IMR-90 (cell line): Measurements from ENCODE around the gene MET. TPM values are rescaled to one million over a fixed set of nuclear protein-coding genes. Genes with fewer than 3 reads are reported as not detected.

Experiments
- ATAC-seq: fragments of 200-7000 bp; cut with Tn5 transposase; 2 replicates; pipeline ENCODE4 v1.9.1; 2020; ENCODE audit warnings: low read depth, mild to moderate bottlenecking, moderate library complexity
- BruUV-seq: library from RNA; stranded (reverse); fragments of 400-500 nt; replicated peaks from 2 replicates; lab custom pipeline; 2021; lab: Mats Ljungman, UMichigan
- CTCF ChIA-PET: fragments of 300-600 bp; formaldehyde crosslinking; extraction: SDS; loops from one replicate; lab custom pipeline; 2021; ENCODE audit warnings: antibody characterized with exemption; lab: Yijun Ruan, JAX
- POLR2A ChIA-PET: fragments of 300-600 bp; sonication (Branson Sonifier 250); formaldehyde crosslinking; loops from one replicate; lab custom pipeline; 2022; ENCODE audit warnings: antibody characterized with exemption; ENCODE audit not compliant: unreplicated experiment; lab: Charles Lee
- DNase-seq: peaks from one replicate; pipeline ENCODE4 v3.0.0; 2013
- H2AFZ ChIP-seq: replicated peaks from 2 replicates; pipeline ENCODE3; 2013; ENCODE audit warnings: low read length, mild to moderate bottlenecking; ENCODE audit not compliant: poor library complexity
- H2AK5ac ChIP-seq: 2 replicates; pipeline ENCODE4 v1.6.1; 2013; ENCODE audit warnings: low read depth, low read length, inconsistent platforms
- H2AK9ac ChIP-seq: replicated peaks from 2 replicates; pipeline ENCODE3; 2013; ENCODE audit warnings: mild to moderate bottlenecking, low read depth, low read length, moderate library complexity; ENCODE audit not compliant: poor library complexity
- H2BK120ac ChIP-seq: 2 replicates; pipeline ENCODE4 v1.6.1; 2013; ENCODE audit warnings: low read depth, low read length, inconsistent platforms
- H2BK15ac ChIP-seq: 3 replicates; pipeline ENCODE4 v1.6.1; 2013; ENCODE audit warnings: low read depth, low read length, inconsistent platforms
- H2BK20ac ChIP-seq: 2 replicates; pipeline ENCODE4 v1.6.1; 2013; ENCODE audit warnings: low read depth, mild to moderate bottlenecking, inconsistent platforms, low read length, moderate library complexity
- H2BK5ac ChIP-seq: 2 replicates; pipeline ENCODE4 v1.6.1; 2013; ENCODE audit warnings: mild to moderate bottlenecking, low read depth, low read length, inconsistent platforms; ENCODE audit not compliant: poor library complexity, severe bottlenecking
- H3K14ac ChIP-seq: replicated peaks from 2 replicates; pipeline ENCODE4 v1.6.1; 2013; ENCODE audit warnings: low read depth, low read length, inconsistent platforms
- H3K18ac ChIP-seq: 2 replicates; pipeline ENCODE4 v1.6.1; 2013; ENCODE audit warnings: low read depth, low read length, control low read depth
- H3K23ac ChIP-seq: 2 replicates; pipeline ENCODE4 v1.6.1; 2013; ENCODE audit warnings: low read depth, low read length, inconsistent platforms
- H3K27ac ChIP-seq: 2 replicates; pipeline ENCODE4 v1.5.1; 2013; ENCODE audit warnings: mild to moderate bottlenecking, control low read depth, low read length; ENCODE audit not compliant: insufficient read depth
- H3K27me3 ChIP-seq: 2 replicates; pipeline ENCODE4 v1.6.1; 2013; ENCODE audit warnings: low read length; ENCODE audit not compliant: control insufficient read depth, insufficient read depth
- H3K36me3 ChIP-seq: 2 replicates; pipeline ENCODE4 v1.6.1; 2013; ENCODE audit warnings: low read length, mixed read lengths; ENCODE audit not compliant: control insufficient read depth, insufficient read depth
- H3K4ac ChIP-seq: 2 replicates; pipeline ENCODE4 v1.6.1; 2013; ENCODE audit warnings: low read depth, low read length, inconsistent platforms
- H3K4me1 ChIP-seq: 2 replicates; pipeline ENCODE4 v1.6.1; 2013; ENCODE audit warnings: low read length, mixed read lengths; ENCODE audit not compliant: control insufficient read depth, insufficient read depth
- H3K4me2 ChIP-seq: 2 replicates; pipeline ENCODE4 v1.6.1; 2013; ENCODE audit warnings: low read depth, mild to moderate bottlenecking, control low read depth, low read length, moderate library complexity
- H3K4me3 ChIP-seq: 2 replicates; pipeline ENCODE4 v1.5.1; 2013; ENCODE audit warnings: low read depth, mild to moderate bottlenecking, control low read depth, low read length, moderate library complexity; ENCODE audit not compliant: insufficient read depth
- H3K56ac ChIP-seq: 2 replicates; pipeline ENCODE4 v1.6.1; 2013; ENCODE audit warnings: low read length, inconsistent platforms; ENCODE audit not compliant: insufficient read depth; ENCODE audit errors: extremely low read depth
- H3K79me1 ChIP-seq, 2 experiments: 2 replicates each; pipeline ENCODE4 v1.6.1; 2013; ENCODE audit warnings: low read length in 2 of 2, inconsistent platforms in 1 of 2, low read depth in 1 of 2
- H3K9ac ChIP-seq: 2 replicates; pipeline ENCODE4 v1.6.1; 2013; ENCODE audit warnings: low read depth, low read length, control low read depth
- H3K9me1 ChIP-seq: 2 replicates; pipeline ENCODE4 v1.6.1; 2013; ENCODE audit warnings: low read length, inconsistent platforms; ENCODE audit not compliant: insufficient read depth
- H3K9me3 ChIP-seq: 2 replicates; pipeline ENCODE4 v1.6.1; 2013; ENCODE audit warnings: low read length; ENCODE audit not compliant: control insufficient read depth, insufficient read depth
- H4K20me1 ChIP-seq: 2 replicates; pipeline ENCODE4 v1.6.1; 2013; ENCODE audit warnings: low read length, inconsistent platforms; ENCODE audit not compliant: insufficient read depth
- H4K5ac ChIP-seq: 2 replicates; pipeline ENCODE4 v1.6.1; 2013; ENCODE audit warnings: mild to moderate bottlenecking, low read depth, low read length, control low read depth
- H4K8ac ChIP-seq, 2 experiments: 2 replicates each; pipeline ENCODE4 v1.6.1; 2013; ENCODE audit warnings: low read depth in 2 of 2, low read length in 2 of 2, control low read depth in 1 of 2, inconsistent platforms in 1 of 2
- H4K91ac ChIP-seq: 2 replicates; pipeline ENCODE4 v1.6.1; 2013; ENCODE audit warnings: low read depth, low read length, inconsistent platforms; ENCODE audit not compliant: insufficient read depth
- BHLHE40 ChIP-seq: fragments of 150-350 bp; IDR thresholded peaks from 2 replicates; pipeline ENCODE4 v1.6.1; 2016; ENCODE audit warnings: mild to moderate bottlenecking, low read depth, low read length
- CEBPB ChIP-seq: IDR thresholded peaks from 2 replicates; pipeline ENCODE4 v1.6.1; 2012; ENCODE audit warnings: low read depth, low read length, improper control_type of control experiment
- CHD1 ChIP-seq: IDR thresholded peaks from 2 replicates; pipeline ENCODE4 v1.6.1; 2012; ENCODE audit warnings: low read depth, low read length, improper control_type of control experiment
- FOS ChIP-seq: fragments of 150-350 bp; IDR thresholded peaks from 2 replicates; pipeline ENCODE4 v1.6.1; 2016; ENCODE audit warnings: low read depth, low read length
- MAFK ChIP-seq: IDR thresholded peaks from 2 replicates; pipeline ENCODE4 v1.6.1; 2012; ENCODE audit warnings: low read depth, low read length, improper control_type of control experiment
- MAZ ChIP-seq: IDR thresholded peaks from 2 replicates; pipeline ENCODE4 v1.6.1; 2012; ENCODE audit warnings: low read depth, mild to moderate bottlenecking, low read length, improper control_type of control experiment, moderate library complexity, borderline replicate concordance
- MXI1 ChIP-seq: IDR thresholded peaks from 2 replicates; pipeline ENCODE4 v1.6.1; 2012; ENCODE audit warnings: low read depth, mild to moderate bottlenecking, low read length, moderate library complexity, borderline replicate concordance
- NFE2L2 ChIP-seq: fragments of 150-350 bp; IDR thresholded peaks from 2 replicates; pipeline ENCODE4 v1.6.1; 2016; ENCODE audit warnings: low read depth, mild to moderate bottlenecking, low read length
- POLR2A ChIP-seq: IDR thresholded peaks from 2 replicates; pipeline ENCODE4 v1.6.1; 2012; ENCODE audit warnings: mild to moderate bottlenecking, low read depth, low read length
- RAD21 ChIP-seq: IDR thresholded peaks from 2 replicates; pipeline ENCODE4 v1.6.1; 2012; ENCODE audit warnings: low read length, improper control_type of control experiment
- RCOR1 ChIP-seq: IDR thresholded peaks from 2 replicates; pipeline ENCODE4 v1.6.1; 2012; ENCODE audit warnings: mild to moderate bottlenecking, low read length, improper control_type of control experiment; ENCODE audit not compliant: insufficient replicate concordance
- RFX5 ChIP-seq: IDR thresholded peaks from 2 replicates; pipeline ENCODE4 v1.8.0; 2012; ENCODE audit warnings: low read depth, mild to moderate bottlenecking, low read length, moderate library complexity
- SMC3 ChIP-seq: fragments of 150-350 bp; IDR thresholded peaks from 2 replicates; pipeline ENCODE4 v1.6.1; 2016; ENCODE audit warnings: low read depth, mild to moderate bottlenecking, antibody characterized with exemption, low read length, moderate library complexity
- WGBS, 2 experiments: methylation state at CpG; one replicate each; pipeline versions ENCODE4 v1.1.5 to v1.1.7; 2013; ENCODE audit warnings: missing lambda C conversion rate in 2 of 2; ENCODE audit not compliant: insufficient read length in 1 of 2; ENCODE audit errors: extremely low coverage in 2 of 2; 5-methylcytosine and 5-hydroxymethylcytosine counted together
- dilution Hi-C: fragments of 300-500 bp; cut with HindIII; formaldehyde crosslinking; loops from one replicate; pipeline ENCODE4 v1.14.3; 2018; ENCODE audit warnings: low sequenced_read_pairs; ENCODE audit not compliant: unreplicated experiment
- in situ Hi-C: fragments of 300-500 bp; cut with MboI; formaldehyde crosslinking; loops from 3 replicates; pipeline ENCODE4 v1.14.3; 2019; ENCODE audit warnings: low sequenced_read_pairs, inconsistent platforms, mixed read lengths
- intact Hi-C: fragments of 100-400 bp; cut with micrococcal nuclease; formaldehyde crosslinking; loops from 2 replicates; pipeline ENCODE4 v1.10.0; 2022
- polyA plus RNA-seq, 3 experiments: library from polyadenylated mRNA; depleted of rRNA; stranded (reverse); fragments of >200 nt; gene quantifications; 2 replicates each; pipeline ENCODE4 v1.2.3, GENCODE V29; 2012; ENCODE audit warnings: low replicate concordance in 1 of 3
- total RNA-seq: library from RNA; depleted of rRNA; stranded (reverse); fragments of >200 nt; gene quantifications from 2 replicates; pipeline ENCODE4 v1.2.3, GENCODE V29; 2012
- TF ChIP-seq, protein P1 (sequence below): conservative IDR thresholded peaks from 2 replicates; pipeline ENCODE4 v1.5.1; 2012; ENCODE audit warnings: mild to moderate bottlenecking, low read depth, low read length, improper control_type of control experiment
- TF ChIP-seq, protein P2 (sequence below): fragments of 150-350 bp; IDR thresholded peaks from 2 replicates; pipeline ENCODE4 v1.6.1; 2016; ENCODE audit warnings: low read depth, mild to moderate bottlenecking, low read length, moderate library complexity, borderline replicate concordance

MET gene
- total and polyA plus RNA-seq, 2 of the 4 experiments (the other 2 are of a cell fraction): 15.0 to 84.6 TPM

DNA sequence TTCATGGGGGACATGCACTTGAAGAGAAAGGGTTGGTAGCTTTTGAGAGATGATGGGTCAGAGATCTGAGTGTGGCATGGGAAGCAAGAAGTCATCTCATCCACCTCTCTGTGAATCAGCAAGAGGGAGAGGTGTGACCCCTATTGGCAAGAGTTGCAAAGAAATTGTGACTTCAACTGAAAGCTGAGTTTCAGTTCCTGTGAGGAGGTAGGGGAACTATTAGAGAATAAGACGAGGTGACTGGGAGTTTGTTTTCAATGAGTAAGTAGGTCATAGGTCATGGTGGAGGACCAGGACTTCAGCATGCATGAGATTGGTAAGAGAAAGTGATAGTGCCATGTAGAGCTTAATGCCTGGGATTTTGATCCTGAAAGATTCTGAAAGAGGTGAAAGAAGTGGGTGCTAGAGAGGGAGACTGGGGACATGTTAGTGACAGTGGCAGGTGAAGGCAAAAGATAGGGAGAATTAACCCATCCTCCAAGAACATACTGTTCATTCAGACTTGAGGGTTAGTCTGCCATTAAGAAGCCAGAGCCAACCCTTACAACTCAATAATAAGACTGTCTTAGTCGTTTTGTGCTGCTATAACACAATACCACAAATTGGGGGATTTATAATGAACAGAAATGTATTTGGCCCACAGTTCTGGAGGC is 114.9 kb downstream of the MET start (continued):
- no peak for TF ChIP-seq FOS

DNA sequence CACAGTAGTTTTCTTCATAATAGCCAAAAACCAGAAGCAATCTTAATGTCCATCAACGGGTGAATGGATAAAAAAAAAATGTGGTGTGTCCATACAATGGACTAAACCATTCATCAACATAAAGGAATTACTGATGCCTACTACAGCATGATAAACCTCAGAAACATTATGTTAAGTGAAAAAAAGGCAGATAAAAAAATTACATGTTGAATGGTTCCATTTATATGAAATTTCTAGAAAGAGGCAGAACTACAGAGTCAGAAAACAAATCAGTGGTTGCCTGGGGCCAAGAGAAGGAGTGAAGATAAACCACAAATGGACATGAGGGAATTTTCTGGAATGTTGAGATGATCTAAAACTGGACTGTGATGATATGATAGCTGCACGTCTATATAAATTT is 115.9 kb downstream of the MET start:
- dilution Hi-C loops: no loop called here
- in situ Hi-C loops: no loop called here
- no peak for ATAC-seq
- Histone ChIP-seq H3K18ac (no peak overlapping the region), H4K91ac (no peak overlapping the region), H4K5ac (no peak overlapping the region), H2BK15ac (no peak overlapping the region), H2BK5ac (no peak overlapping the region), H3K79me1 (no peaks in the 10 kb centered on the region), H4K20me1 (no peaks in the 10 kb centered on the region), H3K14ac (no peak overlapping the region), H2BK120ac (no peak overlapping the region), H3K4me1 (peaks cover 1% of the 10 kb centered on the region; the same call in 1 of the 2 replicates), H3K9ac (no peak overlapping the region), H3K27me3 (no peaks in the 10 kb centered on the region), H3K4me3 (no peak overlapping the region), H3K27ac (no peak overlapping the region), H3K23ac (no peak overlapping the region), H2AK5ac (no peak overlapping the region), H3K4ac (no peak overlapping the region), H3K4me2 (no peak overlapping the region), H2AK9ac (no peak overlapping the region), H2BK20ac (no peak overlapping the region), H3K56ac (no peak overlapping the region), H4K8ac (no peak overlapping the region), H2AFZ (no peak overlapping the region), H3K9me3 (no peaks in the 10 kb centered on the region), H3K9me1 (no peaks in the 10 kb centered on the region), H3K36me3 (no peaks in the 10 kb centered on the region)
- DNase-seq: no peak
- no TSS peak for BruUV-seq
- intact Hi-C loops: loop anchor here (5.0 kb wide), 1 partner anchor 96 kb away; no protein-coding TSS in a partner anchor
- WGBS, 2 experiments: no CpG with 5 or more reads among the region's 2 CpGs
- POLR2A ChIA-PET: no interaction called here
- CTCF ChIA-PET: no interaction called here
- TF ChIP-seq CEBPB: no peak
- no peak for TF ChIP-seq RFX5
- TF ChIP-seq, protein P1, sequence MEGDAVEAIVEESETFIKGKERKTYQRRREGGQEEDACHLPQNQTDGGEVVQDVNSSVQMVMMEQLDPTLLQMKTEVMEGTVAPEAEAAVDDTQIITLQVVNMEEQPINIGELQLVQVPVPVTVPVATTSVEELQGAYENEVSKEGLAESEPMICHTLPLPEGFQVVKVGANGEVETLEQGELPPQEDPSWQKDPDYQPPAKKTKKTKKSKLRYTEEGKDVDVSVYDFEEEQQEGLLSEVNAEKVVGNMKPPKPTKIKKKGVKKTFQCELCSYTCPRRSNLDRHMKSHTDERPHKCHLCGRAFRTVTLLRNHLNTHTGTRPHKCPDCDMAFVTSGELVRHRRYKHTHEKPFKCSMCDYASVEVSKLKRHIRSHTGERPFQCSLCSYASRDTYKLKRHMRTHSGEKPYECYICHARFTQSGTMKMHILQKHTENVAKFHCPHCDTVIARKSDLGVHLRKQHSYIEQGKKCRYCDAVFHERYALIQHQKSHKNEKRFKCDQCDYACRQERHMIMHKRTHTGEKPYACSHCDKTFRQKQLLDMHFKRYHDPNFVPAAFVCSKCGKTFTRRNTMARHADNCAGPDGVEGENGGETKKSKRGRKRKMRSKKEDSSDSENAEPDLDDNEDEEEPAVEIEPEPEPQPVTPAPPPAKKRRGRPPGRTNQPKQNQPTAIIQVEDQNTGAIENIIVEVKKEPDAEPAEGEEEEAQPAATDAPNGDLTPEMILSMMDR: no peak
- no peak for TF ChIP-seq MXI1
- TF ChIP-seq POLR2A: no peak
- no peak for TF ChIP-seq FOS
- TF ChIP-seq MAZ: no peak
- TF ChIP-seq, protein P2, sequence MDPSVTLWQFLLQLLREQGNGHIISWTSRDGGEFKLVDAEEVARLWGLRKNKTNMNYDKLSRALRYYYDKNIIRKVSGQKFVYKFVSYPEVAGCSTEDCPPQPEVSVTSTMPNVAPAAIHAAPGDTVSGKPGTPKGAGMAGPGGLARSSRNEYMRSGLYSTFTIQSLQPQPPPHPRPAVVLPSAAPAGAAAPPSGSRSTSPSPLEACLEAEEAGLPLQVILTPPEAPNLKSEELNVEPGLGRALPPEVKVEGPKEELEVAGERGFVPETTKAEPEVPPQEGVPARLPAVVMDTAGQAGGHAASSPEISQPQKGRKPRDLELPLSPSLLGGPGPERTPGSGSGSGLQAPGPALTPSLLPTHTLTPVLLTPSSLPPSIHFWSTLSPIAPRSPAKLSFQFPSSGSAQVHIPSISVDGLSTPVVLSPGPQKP: no peak
- TF ChIP-seq BHLHE40: no peak
- no peak for TF ChIP-seq CHD1
- TF ChIP-seq RCOR1: no peak
- TF ChIP-seq NFE2L2: no peak
- TF ChIP-seq MAFK: no peak
- TF ChIP-seq RAD21: no peak
- no peak for TF ChIP-seq SMC3
